Right ventricle myocardium inferior (tissue), 1 donor: Measurements from ENCODE around the gene CPNE7. TPM values are rescaled to one million over a fixed set of nuclear protein-coding genes. Genes with fewer than 3 reads are reported as not detected.

Experiments
- ATAC-seq: fragments of 200-7000 bp; cut with Tn5 transposase; one replicate; pipeline ENCODE4 v1.9.1; 2020; ENCODE audit warnings: mild to moderate bottlenecking, moderate library complexity
- DNase-seq: peaks from one replicate; pipeline ENCODE4 v3.0.0; 2021; ENCODE audit errors: missing footprints
- intact Hi-C: fragments of 100-400 bp; cut with DNase I; formaldehyde crosslinking; loops from one replicate; pipeline ENCODE4 v1.11.0; 2022
- total RNA-seq: library from RNA; stranded (reverse); fragmentation: NEBNext Ultra II Directional; extraction: Animal tissue kit (Norgen Biotek cat#: 25700); gene quantifications from one replicate; pipeline ENCODE4 v1.2.1, GENCODE V29; 2021
- donor health status: DM: no; HTN: yes; CAD: no; lungs with severe emphysema.

Gene CPNE7
- total RNA-seq, 1 donor from 2014 or later, result not detected

DNA sequence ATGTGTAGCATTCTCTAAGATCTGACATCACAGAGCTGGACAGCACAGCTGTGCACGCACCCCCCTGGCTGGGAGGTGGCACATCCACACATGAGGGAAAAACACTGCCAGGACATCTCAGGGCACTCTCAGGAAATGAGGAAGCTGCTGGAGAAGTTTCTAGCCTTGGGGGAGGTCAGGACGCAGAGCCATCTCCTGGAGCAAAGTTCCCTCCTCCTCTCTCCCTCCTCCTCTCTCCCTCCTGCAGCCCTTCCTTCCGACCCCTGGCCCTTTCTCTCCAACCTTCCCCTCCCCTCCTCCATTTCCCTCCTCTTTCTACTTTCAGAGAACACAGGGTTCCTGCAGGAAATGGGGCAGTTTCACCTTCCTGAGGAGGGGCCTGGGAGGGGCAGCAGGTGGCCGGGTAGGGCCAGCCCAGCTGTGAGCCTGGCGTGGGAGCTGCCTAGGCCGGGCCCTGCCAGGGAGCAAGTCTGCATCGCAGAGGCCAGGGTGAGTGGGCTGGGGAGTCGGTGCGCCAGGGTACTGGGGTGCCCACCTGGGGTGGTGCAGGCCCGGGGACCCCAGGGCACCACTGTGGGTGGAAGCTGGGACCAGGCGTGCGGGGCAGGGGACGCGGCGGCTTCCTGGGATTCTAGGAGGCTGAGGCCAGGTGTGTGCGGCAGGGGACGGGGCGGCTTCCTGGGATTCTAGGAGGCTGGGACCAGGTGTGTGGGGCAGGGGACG, 37.8 kb downstream of the CPNE7 start, which contains the start of gene DPEP1:
Gene DPEP1, plus strand, starts transcription at position 412 of the 723 bp plus-strand sequence. CDS start 16,769 bp downstream, outside the sequence.
- DNase-seq, result peak; percentile 49
- intact Hi-C loops, result no loop called here
- ATAC-seq, result no peak

DNA sequence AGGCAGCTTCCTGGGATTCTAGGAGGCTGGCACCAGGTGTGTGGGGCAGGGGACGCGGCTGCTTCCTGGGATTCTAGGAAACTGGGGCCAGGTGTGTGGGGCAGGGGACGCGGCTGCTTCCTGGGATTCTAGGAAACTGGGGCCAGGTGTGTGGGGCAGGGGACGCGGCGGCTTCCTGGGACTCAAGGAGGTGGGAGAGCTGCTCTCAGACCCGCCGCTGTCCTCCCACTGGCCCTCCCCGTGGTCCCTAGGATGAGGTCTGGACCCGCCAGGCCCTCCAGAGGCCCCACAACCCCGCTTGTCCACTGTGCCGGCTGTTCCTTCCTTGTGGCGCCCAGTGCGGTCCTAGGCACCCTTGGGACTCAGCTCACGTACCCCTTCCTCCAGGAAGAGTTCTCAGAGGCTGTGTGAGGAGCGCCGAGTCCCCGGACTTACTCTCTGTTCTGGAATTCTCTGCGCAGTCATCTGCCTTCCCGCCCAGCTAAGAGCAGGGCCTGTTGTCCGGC, 38.4 kb downstream of the CPNE7 start:
- ATAC-seq (no peak), DNase-seq (no peak)
- intact Hi-C loops, result no loop called here

DNA sequence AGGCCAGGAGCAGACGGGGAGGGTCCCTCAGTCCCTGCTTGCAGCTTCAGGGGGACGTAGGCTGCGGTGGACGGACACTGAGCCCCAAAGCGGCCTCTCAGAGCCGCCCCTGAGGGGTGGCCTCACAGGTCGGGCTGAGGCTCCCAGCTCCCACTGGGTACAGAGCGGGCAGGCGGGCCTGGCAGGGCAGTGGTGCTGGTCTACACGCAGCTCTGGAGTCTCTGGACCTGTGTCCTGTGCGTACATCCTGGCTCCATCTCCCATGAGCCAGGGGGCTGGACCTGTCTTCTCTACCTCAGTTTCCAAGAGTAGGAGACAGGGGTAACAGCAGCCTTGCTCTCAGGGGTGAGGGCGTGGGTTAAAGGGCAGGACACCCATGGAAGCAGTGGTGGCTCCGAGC, 39.6 kb downstream of the CPNE7 start:
- DNase-seq, result no peak
- intact Hi-C loops, result no loop called here
- no peak for ATAC-seq

DNA sequence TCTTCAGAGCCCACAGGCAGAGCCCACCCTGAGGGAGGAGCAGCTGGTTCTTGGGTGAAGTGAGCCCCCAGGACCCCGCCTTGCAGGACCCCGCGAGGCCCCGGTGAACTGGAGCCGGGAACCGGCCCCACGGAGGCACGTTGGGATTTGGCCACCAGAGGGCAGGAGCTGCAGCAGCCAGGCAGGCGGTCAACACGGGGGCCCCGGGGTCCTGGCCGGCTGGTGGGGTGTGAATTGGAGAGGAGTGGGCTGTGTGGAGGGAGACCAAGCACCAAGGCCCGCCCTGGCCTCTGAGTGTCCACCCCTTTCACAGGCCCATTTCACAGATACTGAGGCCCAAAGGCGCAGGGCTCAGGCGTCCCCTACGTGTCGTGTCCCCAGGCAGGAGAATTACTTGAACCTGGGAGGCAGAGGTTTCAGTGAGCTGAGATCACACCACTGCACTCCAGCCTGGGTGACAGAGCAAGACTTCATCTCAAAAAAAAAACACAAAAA, 40.1 kb downstream of the CPNE7 start:
- intact Hi-C loops, result no loop called here
- DNase-seq (no peak), ATAC-seq (no peak)

DNA sequence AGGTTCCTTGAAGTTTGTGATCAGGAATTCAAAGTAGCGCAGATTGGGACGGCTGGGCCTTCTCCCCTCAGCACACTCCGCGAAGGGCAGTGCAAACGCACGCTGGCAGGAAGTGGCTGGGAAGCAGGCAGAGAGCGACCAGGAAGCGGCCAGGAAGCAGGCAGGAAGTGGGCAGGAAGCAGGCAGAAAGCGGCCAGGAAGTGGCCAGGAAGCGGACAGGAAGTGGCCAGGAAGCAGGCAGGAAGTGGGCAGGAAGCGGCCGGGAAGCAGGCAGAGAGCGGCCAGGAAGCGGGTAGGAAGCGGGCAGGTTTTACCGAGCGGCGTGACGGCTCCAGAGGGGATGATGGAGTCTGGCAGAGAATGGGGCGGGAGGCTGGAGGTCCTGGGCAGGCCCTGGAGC, 41.1 kb downstream of the CPNE7 start:
- DNase-seq, result no peak
- no peak for ATAC-seq
- intact Hi-C loops, result no loop called here

DNA sequence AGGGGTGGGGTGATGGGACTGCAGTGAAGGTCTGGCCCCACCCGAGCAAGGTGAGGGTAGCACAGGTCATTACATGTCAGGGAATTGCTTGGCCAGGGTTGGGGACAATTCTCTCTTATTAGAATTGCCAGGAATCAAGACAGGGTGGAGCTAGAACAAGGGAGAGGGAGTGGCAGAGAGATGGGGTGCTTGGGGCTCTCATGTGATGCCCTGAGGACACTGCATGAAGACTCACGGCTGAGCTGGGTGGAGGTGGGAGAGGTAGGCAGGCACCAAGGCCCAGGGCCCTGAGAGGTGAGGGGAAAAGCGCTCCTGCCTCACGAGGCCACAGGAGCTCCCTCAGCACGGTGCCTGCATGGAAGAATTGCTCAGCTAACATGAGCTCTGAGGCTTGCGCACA, 41.5 kb downstream of the CPNE7 start:
- intact Hi-C loops, result no loop called here
- DNase-seq, result no peak
- no peak for ATAC-seq

DNA sequence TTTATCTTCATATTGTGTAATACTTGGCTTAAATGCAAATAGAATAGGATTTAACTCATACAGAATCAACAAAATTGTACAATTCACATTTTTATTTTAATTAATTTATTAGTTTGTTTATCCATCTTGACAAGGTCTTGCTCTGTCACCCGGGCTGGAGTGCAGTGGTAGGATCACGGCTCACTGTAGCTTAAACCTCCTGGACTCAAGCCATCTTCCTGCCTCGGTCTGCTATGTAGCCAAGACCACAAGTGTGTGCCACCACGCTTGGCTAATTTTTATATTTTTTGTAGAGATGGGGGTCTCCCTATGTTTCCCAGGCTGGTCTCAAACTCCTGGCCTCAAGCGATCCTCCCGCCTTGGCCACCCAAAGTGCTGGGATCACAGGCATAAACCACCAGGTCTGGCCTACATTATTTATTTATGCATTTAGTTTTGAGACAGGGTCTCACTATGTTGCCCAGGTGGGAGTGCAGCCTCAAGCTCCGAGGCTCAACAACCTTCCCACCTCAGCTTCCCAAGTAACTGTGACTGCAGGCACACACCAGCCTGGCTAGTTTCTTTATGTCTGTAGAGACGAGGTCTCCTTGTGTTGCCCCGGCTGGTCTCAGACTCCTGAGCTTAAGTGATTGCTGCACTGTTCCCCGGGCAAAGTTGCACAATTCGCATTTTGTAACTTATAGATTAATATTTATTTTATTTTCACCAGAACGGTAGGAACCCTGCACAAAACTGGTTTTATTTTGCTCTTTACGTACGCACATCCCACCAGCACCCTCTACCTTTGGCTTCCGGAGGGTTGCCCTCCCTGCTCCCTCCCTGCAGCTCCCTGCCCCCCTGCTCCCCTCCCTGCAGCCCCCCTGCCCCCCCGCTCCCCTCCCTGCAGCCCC, 42.8 kb downstream of the CPNE7 start:
- intact Hi-C loops, result no loop called here
- no peak for DNase-seq
- ATAC-seq, result no peak

DNA sequence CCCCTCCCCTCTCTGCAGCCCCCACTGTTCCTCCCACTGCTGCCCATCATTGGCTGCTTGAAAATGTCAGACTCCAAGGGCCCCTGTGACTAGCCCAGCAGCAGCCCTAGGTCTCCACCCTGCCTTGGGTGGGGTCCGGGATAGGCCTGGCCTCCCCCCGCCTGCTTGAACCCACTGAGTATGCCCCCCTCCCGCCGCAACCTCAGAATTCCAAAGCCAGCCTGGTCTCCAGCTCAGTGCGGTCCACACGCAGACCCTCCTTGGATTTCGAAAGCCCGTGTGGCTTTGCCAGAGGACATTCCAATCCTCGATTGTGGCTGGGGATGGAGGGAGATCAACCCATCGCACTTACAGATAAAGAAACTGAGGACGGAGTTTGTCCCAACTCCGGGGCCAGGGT, 44.3 kb downstream of the CPNE7 start:
- intact Hi-C loops, result no loop called here
- no peak for ATAC-seq

DNA sequence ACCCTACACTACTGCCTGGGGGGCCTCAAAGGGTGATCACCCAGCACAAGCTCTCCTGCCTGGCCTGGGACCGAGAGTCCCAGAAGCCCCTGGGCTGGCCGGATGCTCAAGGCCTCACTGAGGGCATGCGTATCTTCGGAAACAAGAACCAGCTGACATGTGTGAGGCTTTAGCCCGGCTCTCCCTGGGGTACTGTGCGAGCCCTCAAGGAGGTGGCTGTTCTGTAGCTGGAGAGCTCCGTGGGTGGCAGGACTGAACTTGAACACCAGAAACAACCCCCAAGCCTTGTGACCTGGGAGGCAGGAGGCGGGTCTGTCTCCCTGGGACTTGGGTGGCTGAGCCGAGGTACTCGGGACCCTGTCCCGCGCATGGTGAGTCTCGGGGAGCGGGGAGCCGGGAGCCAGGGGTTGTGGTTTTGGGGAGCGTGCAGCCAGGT, 44.9 kb downstream of the CPNE7 start:
- intact Hi-C loops, result no loop called here
- DNase-seq (no peak), ATAC-seq (no peak)

More for the DNA sequence above, 44.3 kb downstream of the CPNE7 start:
- DNase-seq, result no peak

DNA sequence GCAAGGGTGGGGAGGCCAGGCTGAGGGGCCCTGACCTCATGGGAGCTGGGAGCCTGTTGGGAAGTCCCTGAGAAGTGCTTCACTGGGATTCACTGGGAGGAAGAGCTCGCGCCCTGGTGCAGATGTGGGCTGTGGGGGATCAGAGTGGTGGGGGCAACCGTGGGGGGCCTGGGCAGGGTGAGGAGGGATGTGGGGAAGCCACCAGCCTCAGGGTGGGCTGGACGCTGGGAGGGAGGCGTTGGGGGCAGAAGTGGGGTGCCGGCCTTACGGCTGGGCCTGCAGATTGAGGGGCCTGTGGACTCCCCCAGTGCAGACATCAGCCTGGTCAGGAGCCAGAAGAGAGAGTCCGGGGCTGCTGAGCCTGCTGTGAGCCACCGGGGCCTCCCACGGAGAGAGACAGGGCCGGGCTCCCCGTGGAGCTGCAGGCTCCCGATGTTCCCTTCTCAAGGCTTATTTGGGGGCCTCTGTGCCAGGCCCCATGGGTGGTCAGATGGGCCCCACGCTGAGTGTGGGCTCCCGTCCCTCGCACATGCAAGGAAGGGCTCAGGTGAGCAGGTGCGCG, 45.7 kb downstream of the CPNE7 start:
- intact Hi-C loops, result no loop called here
- DNase-seq, result no peak
- no peak for ATAC-seq

DNA sequence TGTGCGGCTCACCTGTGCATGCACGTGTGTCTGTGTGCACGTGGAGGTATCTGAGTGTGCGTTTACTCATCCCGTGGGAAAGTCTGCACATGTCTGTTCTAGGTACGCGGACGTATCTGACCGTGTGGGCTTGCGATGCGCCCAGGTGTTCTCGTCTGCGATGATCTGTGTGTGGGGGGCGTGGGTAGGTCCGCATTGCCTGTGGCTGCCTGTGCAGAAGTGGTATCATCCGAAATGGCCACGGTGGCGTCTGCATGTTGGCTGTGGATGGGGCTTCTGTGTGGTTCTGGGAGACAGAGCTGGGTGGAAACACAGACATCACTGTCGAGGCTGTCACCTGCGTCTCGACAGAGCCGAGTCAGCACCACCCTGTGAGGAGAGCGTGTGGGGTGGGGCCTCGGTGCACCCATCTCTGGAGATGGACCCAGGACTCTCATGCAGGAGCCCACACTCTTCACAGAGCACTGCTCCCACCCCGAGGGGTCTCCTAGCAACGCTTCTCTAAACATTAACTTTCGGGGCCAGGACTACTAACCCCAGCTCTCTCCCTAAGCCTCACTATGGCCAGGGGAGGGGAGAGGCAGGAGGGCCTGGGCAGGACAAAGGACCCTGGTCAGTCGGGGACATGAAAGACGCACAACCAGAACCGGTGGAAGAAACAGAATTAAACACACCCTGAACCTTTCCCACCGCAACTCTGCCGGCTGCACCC, 46.3 kb downstream of the CPNE7 start:
- ATAC-seq (no peak), DNase-seq (no peak)
- intact Hi-C loops, result no loop called here

DNA sequence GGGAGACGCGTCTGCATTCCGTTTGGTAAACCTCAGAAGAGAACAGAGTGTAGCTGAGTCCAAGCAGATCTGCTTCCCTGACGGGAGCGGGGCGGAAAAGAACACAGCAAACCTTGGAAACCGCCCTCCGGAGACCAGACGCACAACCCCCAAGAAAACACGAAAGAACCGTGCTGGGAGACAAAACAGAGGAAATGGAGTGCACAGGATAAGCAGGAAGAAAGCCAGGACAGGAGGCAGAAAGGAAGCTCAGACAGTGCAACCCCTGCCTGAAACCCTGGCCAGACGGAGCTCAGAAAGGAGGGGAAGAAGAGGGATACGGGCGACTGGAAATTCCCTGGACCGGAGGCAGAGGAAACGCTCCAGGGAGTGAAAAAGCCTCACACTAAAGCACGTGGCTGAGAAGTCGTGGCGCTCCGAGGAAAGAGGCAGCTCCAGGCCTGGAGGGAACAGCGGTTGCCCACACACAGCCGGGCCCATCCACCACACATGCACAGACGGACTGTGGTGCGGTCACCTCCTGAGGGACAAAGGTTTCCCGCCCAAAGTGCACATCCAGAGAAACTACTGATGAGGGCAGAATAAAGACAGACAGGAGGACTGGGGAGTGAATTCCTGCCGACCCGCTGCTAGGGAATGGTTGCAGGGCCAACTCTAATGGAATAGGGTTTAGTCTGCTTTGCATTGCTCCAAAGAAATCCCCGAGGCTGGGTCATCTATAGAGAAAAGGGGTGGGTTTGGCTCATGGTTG, 48.1 kb downstream of the CPNE7 start:
- intact Hi-C loops, result no loop called here
- ATAC-seq, result no peak
- no peak for DNase-seq

DNA sequence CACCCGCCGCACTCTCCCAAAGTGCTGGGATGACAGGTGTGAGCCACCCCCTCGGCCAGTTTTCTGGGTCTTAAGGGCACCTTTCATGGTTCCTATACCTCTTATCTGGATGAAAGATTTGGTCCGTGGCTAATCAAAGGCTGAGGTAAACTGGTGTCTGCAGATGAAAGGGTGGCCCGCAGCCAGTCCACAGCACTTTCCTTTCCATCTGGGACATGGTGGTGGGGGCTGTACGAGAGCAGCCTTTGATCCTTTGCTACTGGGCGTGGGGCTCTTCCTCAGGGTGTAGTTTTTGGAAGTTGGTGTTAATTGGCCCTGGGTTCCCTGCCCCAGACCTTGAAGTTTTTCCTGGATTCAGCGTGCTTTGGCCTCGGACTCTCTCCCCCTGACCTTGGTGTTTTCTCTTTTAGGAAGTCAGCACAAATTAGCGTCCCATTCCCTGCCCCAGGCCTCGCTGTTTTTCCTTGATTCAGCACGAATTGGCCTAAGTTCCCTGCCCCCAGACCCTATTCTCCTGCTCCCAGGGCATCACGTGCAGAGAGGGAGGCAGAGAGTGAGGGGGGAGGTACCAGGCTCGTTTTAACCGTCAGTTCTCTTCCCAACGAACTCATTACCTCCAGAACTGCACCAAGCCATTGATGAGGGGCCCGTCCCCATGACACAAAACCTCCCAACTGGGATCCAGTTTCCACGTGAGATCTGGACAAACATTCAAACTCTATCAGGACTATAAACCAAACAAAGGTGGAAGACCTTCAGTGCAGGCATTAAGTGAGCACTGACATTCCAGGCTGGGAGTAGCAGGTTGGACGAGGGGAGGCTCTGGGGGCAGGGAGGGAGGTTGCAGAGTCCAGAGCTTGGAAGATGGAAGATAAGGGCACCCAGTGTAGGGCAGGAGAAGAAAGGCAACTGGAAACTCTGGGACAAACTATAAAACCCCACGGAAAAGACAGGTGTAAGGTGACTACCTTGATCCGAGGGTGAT, 49.5 kb downstream of the CPNE7 start:
- ATAC-seq (no peak), DNase-seq (no peak)
- intact Hi-C loops, result no loop called here

DNA sequence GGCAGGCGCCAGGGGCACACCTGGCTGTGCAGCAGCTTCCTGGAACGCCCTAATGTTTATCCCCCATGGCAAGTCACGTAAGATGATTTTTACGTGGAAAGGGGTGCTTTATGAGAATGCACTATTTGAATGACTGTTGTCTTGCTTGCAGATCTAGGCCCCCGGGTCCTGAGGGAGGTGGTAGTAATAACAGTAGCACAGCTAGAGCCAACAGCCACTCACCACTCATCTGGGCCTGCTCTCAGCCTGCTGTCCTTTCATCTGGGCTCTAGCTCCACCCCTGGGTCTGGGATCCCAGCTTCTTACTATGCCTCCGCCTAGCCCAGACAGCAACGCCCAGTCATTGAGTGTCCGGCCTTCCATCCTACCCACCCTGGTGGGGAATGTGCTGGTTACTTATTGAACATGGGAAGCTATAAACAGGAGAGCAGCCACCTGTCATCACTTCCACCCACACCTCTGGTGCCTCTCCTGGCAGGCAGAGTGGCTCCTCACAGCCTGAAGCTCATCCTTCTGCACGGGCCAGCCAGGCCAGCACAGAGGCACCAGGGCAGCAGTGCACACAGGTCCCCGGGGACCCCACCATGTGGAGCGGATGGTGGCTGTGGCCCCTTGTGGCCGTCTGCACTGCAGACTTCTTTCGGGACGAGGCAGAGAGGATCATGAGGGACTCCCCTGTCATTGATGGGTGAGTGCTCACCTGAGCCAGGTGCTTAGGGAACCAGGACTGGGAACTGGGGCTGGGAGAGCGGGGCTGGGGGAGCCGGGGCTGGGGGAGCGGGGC, 54.5 kb downstream of the CPNE7 start:
- no peak for DNase-seq
- no peak for ATAC-seq
- intact Hi-C loops, result no loop called here

DNA sequence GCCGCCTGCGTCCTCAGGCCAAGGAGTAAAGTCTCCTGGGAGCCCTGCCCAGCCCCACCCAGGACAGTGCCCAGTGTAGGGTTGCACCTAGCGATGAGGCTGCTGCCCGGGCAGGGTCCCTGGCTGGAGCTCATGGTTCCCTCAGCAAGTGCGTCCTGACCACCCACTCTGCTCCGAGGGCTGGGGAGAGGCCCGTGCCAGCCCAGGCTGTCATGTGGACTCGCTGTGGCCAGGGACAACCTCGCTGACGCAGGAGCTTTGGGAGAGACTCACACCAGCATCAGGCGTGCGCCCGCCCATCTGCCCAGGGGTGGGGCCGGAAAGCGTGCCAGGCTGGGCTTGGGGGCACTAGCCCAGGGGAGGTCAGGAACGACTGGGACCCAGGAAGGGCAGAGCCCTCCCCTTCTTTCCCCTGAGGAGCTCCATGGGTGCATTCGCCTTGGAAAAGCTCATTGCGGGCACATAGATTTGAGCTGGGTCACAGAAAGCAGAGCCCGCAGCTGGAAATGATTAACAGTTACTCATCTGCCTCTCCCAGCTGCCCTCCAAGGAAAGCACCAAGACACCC, 57.6 kb downstream of the CPNE7 start:
- DNase-seq, result no peak
- intact Hi-C loops, result no loop called here
- ATAC-seq, result no peak
